Ishikawa (cell line): Measurements from ENCODE around the gene MICALL2.

Experiments
- CEBPB ChIP-seq: IDR thresholded peaks from 2 replicates; pipeline ENCODE4 v1.6.1; 2012
- CREB1 ChIP-seq: IDR thresholded peaks from 2 replicates; pipeline ENCODE4 v1.6.1; 2012; ENCODE audit warnings: low read depth
- EGR1 ChIP-seq: IDR thresholded peaks from 2 replicates; pipeline ENCODE4 v1.6.1; 2012
- EP300 ChIP-seq: IDR thresholded peaks from 2 replicates; pipeline ENCODE4 v1.6.1; 2012; ENCODE audit warnings: borderline replicate concordance
- FOXM1 ChIP-seq: IDR thresholded peaks from 2 replicates; pipeline ENCODE4 v1.6.1; 2012; ENCODE audit warnings: low read depth, borderline replicate concordance
- MAX ChIP-seq: IDR thresholded peaks from 2 replicates; pipeline ENCODE4 v1.6.1; 2012
- NFIC ChIP-seq: IDR thresholded peaks from 2 replicates; pipeline ENCODE4 v1.6.1; 2012
- RAD21 ChIP-seq: IDR thresholded peaks from 2 replicates; pipeline ENCODE4 v1.6.1; 2012; ENCODE audit warnings: low read depth
- REST ChIP-seq: IDR thresholded peaks from 2 replicates; pipeline ENCODE4 v1.6.1; 2012; ENCODE audit warnings: low read depth, mild to moderate bottlenecking
- TAF1 ChIP-seq: IDR thresholded peaks from 2 replicates; pipeline ENCODE4 v1.6.1; 2012; ENCODE audit warnings: low read depth, mild to moderate bottlenecking
- TEAD4 ChIP-seq: IDR thresholded peaks from 2 replicates; pipeline ENCODE4 v1.6.1; 2012
- USF1 ChIP-seq: IDR thresholded peaks from 2 replicates; pipeline ENCODE4 v1.6.1; 2012
- YY1 ChIP-seq: IDR thresholded peaks from 2 replicates; pipeline ENCODE4 v1.6.1; 2012; ENCODE audit warnings: low read depth
- ZBTB7A ChIP-seq: IDR thresholded peaks from 2 replicates; pipeline ENCODE4 v1.6.1; 2012; ENCODE audit warnings: low read depth

Gene MICALL2

GRCh38 chr7:1483079-1483478 is 23.8 kb upstream of the MICALL2 start:
- no peak for TF ChIP-seq NFIC
- TF ChIP-seq CEBPB, result no peak
- TF ChIP-seq ZBTB7A, result no peak
- no peak for TF ChIP-seq RAD21
- TF ChIP-seq FOXM1, result no peak
- no peak for TF ChIP-seq REST
- TF ChIP-seq MAX, result no peak

- no peak for TF ChIP-seq FOXM1
- TF ChIP-seq CREB1, result no peak
- TF ChIP-seq USF1, result no peak
- no peak for TF ChIP-seq NFIC
- TF ChIP-seq RAD21, result no peak
- TF ChIP-seq TEAD4, result no peak
- no peak for TF ChIP-seq MAX
- TF ChIP-seq YY1, result no peak
- TF ChIP-seq CEBPB, result no peak
- TF ChIP-seq EP300, result no peak
- no peak for TF ChIP-seq EGR1
- no peak for TF ChIP-seq TAF1
Measured at GRCh38 chr7:1481300-1481699, 22.0 kb upstream of the MICALL2 start.

- TF ChIP-seq EGR1 (no peak), ZBTB7A (no peak)
Measured at GRCh38 chr7:1480670-1481069, 21.4 kb upstream of the MICALL2 start.

- TF ChIP-seq CEBPB (no peak), FOXM1 (no peak), YY1 (no peak), EP300 (no peak), MAX (no peak), TEAD4 (no peak), REST (no peak), CREB1 (no peak), TAF1 (no peak), USF1 (no peak), NFIC (no peak), ZBTB7A (no peak), RAD21 (no peak)
Measured at GRCh38 chr7:1479287-1479686, 20.0 kb upstream of the MICALL2 start.

GRCh38 chr7:1478480-1478879 is 19.2 kb upstream of the MICALL2 start:
- TF ChIP-seq CEBPB, result no peak
- no peak for TF ChIP-seq TEAD4
- no peak for TF ChIP-seq YY1
- TF ChIP-seq CREB1, result no peak

GRCh38 chr7:1476859-1477258 is 17.6 kb upstream of the MICALL2 start:
- no peak for TF ChIP-seq USF1
- no peak for TF ChIP-seq CEBPB
- TF ChIP-seq YY1, result no peak
- no peak for TF ChIP-seq REST
- TF ChIP-seq EGR1, result no peak
- no peak for TF ChIP-seq RAD21
